T-helper 22 cell (primary cell): ENCODE measurements around the gene MYO5B.

Experiments
- DNase-seq: peaks from one replicate; pipeline ENCODE4 v3.0.0-alpha.2; 2020; ENCODE audit warnings: low read depth

The MYO5B gene

GRCh38 chr18:50011813-50012435, 183.0 kb downstream of the MYO5B start:
- no peak for DNase-seq

- no peak for DNase-seq
These were observed 185.1 kb downstream of the MYO5B start for GRCh38 chr18:50009773-50010335.

- DNase-seq: no peak
These were observed 186.6 kb downstream of the MYO5B start for GRCh38 chr18:50008306-50008705.

- no peak for DNase-seq
These were observed 188.4 kb downstream of the MYO5B start for GRCh38 chr18:50006470-50007046.

- DNase-seq: no peak
These were observed 190.9 kb downstream of the MYO5B start for GRCh38 chr18:50004013-50004412.

GRCh38 chr18:50002781-50003180, 192.2 kb downstream of the MYO5B start:
- no peak for DNase-seq

- no peak for DNase-seq
These were observed 194.7 kb downstream of the MYO5B start for GRCh38 chr18:50000227-50000626.

GRCh38 chr18:49999128-49999527, 195.8 kb downstream of the MYO5B start:
- no peak for DNase-seq

- DNase-seq: no peak
These were observed 197.4 kb downstream of the MYO5B start for GRCh38 chr18:49997558-49997957.

GRCh38 chr18:49994410-49994809, 200.5 kb downstream of the MYO5B start:
- no peak for DNase-seq

- DNase-seq: no peak
These were observed 201.6 kb downstream of the MYO5B start for GRCh38 chr18:49993299-49993698.

GRCh38 chr18:49988733-49989132, 206.2 kb downstream of the MYO5B start:
- no peak for DNase-seq

GRCh38 chr18:49988101-49988500, 206.8 kb downstream of the MYO5B start:
- DNase-seq: no peak

GRCh38 chr18:49985236-49985635, 209.7 kb downstream of the MYO5B start:
- no peak for DNase-seq

- no peak for DNase-seq
These were observed 214.1 kb downstream of the MYO5B start for GRCh38 chr18:49980896-49981295.

GRCh38 chr18:49976795-49977560, 218.0 kb downstream of the MYO5B start:
- no peak for DNase-seq

- no peak for DNase-seq
These were observed 218.9 kb downstream of the MYO5B start for GRCh38 chr18:49976001-49976400.

GRCh38 chr18:49974079-49974478, 220.9 kb downstream of the MYO5B start:
- DNase-seq: no peak

GRCh38 chr18:49973592-49973991, 221.4 kb downstream of the MYO5B start:
- DNase-seq: no peak

GRCh38 chr18:49972535-49972934, 222.4 kb downstream of the MYO5B start:
- DNase-seq: no peak

- DNase-seq: no peak
These were observed 223.5 kb downstream of the MYO5B start for GRCh38 chr18:49971462-49971861.

- DNase-seq: no peak
These were observed 224.6 kb downstream of the MYO5B start for GRCh38 chr18:49970319-49970718.
